IMR-90 (cell line): Measurements from ENCODE around the gene DHH. TPM values are rescaled to one million over a fixed set of nuclear protein-coding genes. Genes with fewer than 3 reads are reported as not detected.

Experiments used
- ATAC-seq: fragments of 200-7000 bp; cut with Tn5 transposase; 2 replicates; pipeline ENCODE4 v1.9.1; 2020; ENCODE audit warnings: low read depth, mild to moderate bottlenecking, moderate library complexity
- BruUV-seq: library from RNA; stranded (reverse); fragments of 400-500 nt; replicated peaks from 2 replicates; lab custom pipeline; 2021; lab: Mats Ljungman, UMichigan
- CTCF ChIA-PET: fragments of 300-600 bp; formaldehyde crosslinking; extraction: SDS; loops from one replicate; lab custom pipeline; 2021; ENCODE audit warnings: antibody characterized with exemption; lab: Yijun Ruan, JAX
- POLR2A ChIA-PET: fragments of 300-600 bp; sonication (Branson Sonifier 250); formaldehyde crosslinking; loops from one replicate; lab custom pipeline; 2022; ENCODE audit warnings: antibody characterized with exemption; ENCODE audit not compliant: unreplicated experiment; lab: Charles Lee
- DNase-seq: peaks from one replicate; pipeline ENCODE4 v3.0.0; 2013
- H2AFZ ChIP-seq: replicated peaks from 2 replicates; pipeline ENCODE3; 2013; ENCODE audit warnings: low read length, mild to moderate bottlenecking; ENCODE audit not compliant: poor library complexity
- H2AK5ac ChIP-seq: 2 replicates; pipeline ENCODE4 v1.6.1; 2013; ENCODE audit warnings: low read depth, low read length, inconsistent platforms
- H2AK9ac ChIP-seq: replicated peaks from 2 replicates; pipeline ENCODE3; 2013; ENCODE audit warnings: mild to moderate bottlenecking, low read depth, low read length, moderate library complexity; ENCODE audit not compliant: poor library complexity
- H2BK120ac ChIP-seq: 2 replicates; pipeline ENCODE4 v1.6.1; 2013; ENCODE audit warnings: low read depth, low read length, inconsistent platforms
- H2BK15ac ChIP-seq: 3 replicates; pipeline ENCODE4 v1.6.1; 2013; ENCODE audit warnings: low read depth, low read length, inconsistent platforms
- H2BK20ac ChIP-seq: 2 replicates; pipeline ENCODE4 v1.6.1; 2013; ENCODE audit warnings: low read depth, mild to moderate bottlenecking, inconsistent platforms, low read length, moderate library complexity
- H2BK5ac ChIP-seq: 2 replicates; pipeline ENCODE4 v1.6.1; 2013; ENCODE audit warnings: mild to moderate bottlenecking, low read depth, low read length, inconsistent platforms; ENCODE audit not compliant: poor library complexity, severe bottlenecking
- H3K14ac ChIP-seq: replicated peaks from 2 replicates; pipeline ENCODE4 v1.6.1; 2013; ENCODE audit warnings: low read depth, low read length, inconsistent platforms
- H3K18ac ChIP-seq: 2 replicates; pipeline ENCODE4 v1.6.1; 2013; ENCODE audit warnings: low read depth, low read length, control low read depth
- H3K23ac ChIP-seq: 2 replicates; pipeline ENCODE4 v1.6.1; 2013; ENCODE audit warnings: low read depth, low read length, inconsistent platforms
- H3K27ac ChIP-seq: 2 replicates; pipeline ENCODE4 v1.5.1; 2013; ENCODE audit warnings: mild to moderate bottlenecking, control low read depth, low read length; ENCODE audit not compliant: insufficient read depth
- H3K27me3 ChIP-seq: 2 replicates; pipeline ENCODE4 v1.6.1; 2013; ENCODE audit warnings: low read length; ENCODE audit not compliant: control insufficient read depth, insufficient read depth
- H3K36me3 ChIP-seq: 2 replicates; pipeline ENCODE4 v1.6.1; 2013; ENCODE audit warnings: low read length, mixed read lengths; ENCODE audit not compliant: control insufficient read depth, insufficient read depth
- H3K4ac ChIP-seq: 2 replicates; pipeline ENCODE4 v1.6.1; 2013; ENCODE audit warnings: low read depth, low read length, inconsistent platforms
- H3K4me1 ChIP-seq: 2 replicates; pipeline ENCODE4 v1.6.1; 2013; ENCODE audit warnings: low read length, mixed read lengths; ENCODE audit not compliant: control insufficient read depth, insufficient read depth
- H3K4me2 ChIP-seq: 2 replicates; pipeline ENCODE4 v1.6.1; 2013; ENCODE audit warnings: low read depth, mild to moderate bottlenecking, control low read depth, low read length, moderate library complexity
- H3K4me3 ChIP-seq: 2 replicates; pipeline ENCODE4 v1.5.1; 2013; ENCODE audit warnings: low read depth, mild to moderate bottlenecking, control low read depth, low read length, moderate library complexity; ENCODE audit not compliant: insufficient read depth
- H3K56ac ChIP-seq: 2 replicates; pipeline ENCODE4 v1.6.1; 2013; ENCODE audit warnings: low read length, inconsistent platforms; ENCODE audit not compliant: insufficient read depth; ENCODE audit errors: extremely low read depth
- H3K79me1 ChIP-seq, 2 experiments: 2 replicates each; pipeline ENCODE4 v1.6.1; 2013; ENCODE audit warnings: low read length in 2 of 2, inconsistent platforms in 1 of 2, low read depth in 1 of 2
- H3K9ac ChIP-seq: 2 replicates; pipeline ENCODE4 v1.6.1; 2013; ENCODE audit warnings: low read depth, low read length, control low read depth
- H3K9me1 ChIP-seq: 2 replicates; pipeline ENCODE4 v1.6.1; 2013; ENCODE audit warnings: low read length, inconsistent platforms; ENCODE audit not compliant: insufficient read depth
- H3K9me3 ChIP-seq: 2 replicates; pipeline ENCODE4 v1.6.1; 2013; ENCODE audit warnings: low read length; ENCODE audit not compliant: control insufficient read depth, insufficient read depth
- H4K20me1 ChIP-seq: 2 replicates; pipeline ENCODE4 v1.6.1; 2013; ENCODE audit warnings: low read length, inconsistent platforms; ENCODE audit not compliant: insufficient read depth
- H4K5ac ChIP-seq: 2 replicates; pipeline ENCODE4 v1.6.1; 2013; ENCODE audit warnings: mild to moderate bottlenecking, low read depth, low read length, control low read depth
- H4K8ac ChIP-seq, 2 experiments: 2 replicates each; pipeline ENCODE4 v1.6.1; 2013; ENCODE audit warnings: low read depth in 2 of 2, low read length in 2 of 2, control low read depth in 1 of 2, inconsistent platforms in 1 of 2
- H4K91ac ChIP-seq: 2 replicates; pipeline ENCODE4 v1.6.1; 2013; ENCODE audit warnings: low read depth, low read length, inconsistent platforms; ENCODE audit not compliant: insufficient read depth
- BHLHE40 ChIP-seq: fragments of 150-350 bp; IDR thresholded peaks from 2 replicates; pipeline ENCODE4 v1.6.1; 2016; ENCODE audit warnings: mild to moderate bottlenecking, low read depth, low read length
- CEBPB ChIP-seq: IDR thresholded peaks from 2 replicates; pipeline ENCODE4 v1.6.1; 2012; ENCODE audit warnings: low read depth, low read length, improper control_type of control experiment
- CHD1 ChIP-seq: IDR thresholded peaks from 2 replicates; pipeline ENCODE4 v1.6.1; 2012; ENCODE audit warnings: low read depth, low read length, improper control_type of control experiment
- CTCF ChIP-seq: conservative IDR thresholded peaks from 2 replicates; pipeline ENCODE4 v1.5.1; 2012; ENCODE audit warnings: mild to moderate bottlenecking, low read depth, low read length, improper control_type of control experiment
- FOS ChIP-seq: fragments of 150-350 bp; IDR thresholded peaks from 2 replicates; pipeline ENCODE4 v1.6.1; 2016; ENCODE audit warnings: low read depth, low read length
- MAZ ChIP-seq: IDR thresholded peaks from 2 replicates; pipeline ENCODE4 v1.6.1; 2012; ENCODE audit warnings: low read depth, mild to moderate bottlenecking, low read length, improper control_type of control experiment, moderate library complexity, borderline replicate concordance
- WGBS, 2 experiments: methylation state at CpG; one replicate each; pipeline versions ENCODE4 v1.1.5 to v1.1.7; 2013; ENCODE audit warnings: missing lambda C conversion rate in 2 of 2; ENCODE audit not compliant: insufficient read length in 1 of 2; ENCODE audit errors: extremely low coverage in 2 of 2; 5-methylcytosine and 5-hydroxymethylcytosine counted together
- dilution Hi-C: fragments of 300-500 bp; cut with HindIII; formaldehyde crosslinking; loops from one replicate; pipeline ENCODE4 v1.14.3; 2018; ENCODE audit warnings: low sequenced_read_pairs; ENCODE audit not compliant: unreplicated experiment
- in situ Hi-C: fragments of 300-500 bp; cut with MboI; formaldehyde crosslinking; loops from 3 replicates; pipeline ENCODE4 v1.14.3; 2019; ENCODE audit warnings: low sequenced_read_pairs, inconsistent platforms, mixed read lengths
- intact Hi-C: fragments of 100-400 bp; cut with micrococcal nuclease; formaldehyde crosslinking; loops from 2 replicates; pipeline ENCODE4 v1.10.0; 2022
- polyA plus RNA-seq, 3 experiments: library from polyadenylated mRNA; depleted of rRNA; stranded (reverse); fragments of >200 nt; gene quantifications; 2 replicates each; pipeline ENCODE4 v1.2.3, GENCODE V29; 2012; ENCODE audit warnings: low replicate concordance in 1 of 3
- total RNA-seq: library from RNA; depleted of rRNA; stranded (reverse); fragments of >200 nt; gene quantifications from 2 replicates; pipeline ENCODE4 v1.2.3, GENCODE V29; 2012
- TF ChIP-seq, protein P1 (sequence below): fragments of 150-350 bp; IDR thresholded peaks from 2 replicates; pipeline ENCODE4 v1.6.1; 2016; ENCODE audit warnings: low read depth, mild to moderate bottlenecking, low read length, moderate library complexity, borderline replicate concordance

DHH gene
- total and polyA plus RNA-seq, 2 of the 4 experiments (the other 2 are of a cell fraction), result under 0.01 to 0.07 TPM

GRCh38 chr12:49059299-49060171, 35.1 kb downstream of the DHH start:
- H2BK120ac ChIP-seq, result no peak overlapping the region
- H2BK5ac ChIP-seq, result peak overlapping the region; percentile 98
- H3K23ac ChIP-seq, result peak overlapping the region; percentile 81
- H4K8ac ChIP-seq, result peak overlapping the region in 1 of 2 experiments; percentile 96; a peak in 3 of 4 replicates
- 0 out of 2 replicates have a peak overlapping the region, but pooled peaks have one; percentile 7 for H4K5ac ChIP-seq
- peak overlapping the region; percentile 83 for H2AK5ac ChIP-seq
- peak overlapping the region; percentile 99 for H3K14ac ChIP-seq
- H3K27me3 ChIP-seq, result no peaks in the 10 kb centered on the region
- H2AFZ ChIP-seq, result peak overlapping the region; percentile 100
- H3K4me1 ChIP-seq, result peaks cover 7% of the 10 kb centered on the region
- peak overlapping the region; percentile 77 for H4K91ac ChIP-seq
- peak overlapping the region; percentile 98 for H2AK9ac ChIP-seq
- dilution Hi-C loops (no loop called here), in situ Hi-C loops (loop anchor here (5.0 kb wide), 1 partner anchor 178 kb away; no protein-coding TSS in a partner anchor), intact Hi-C loops (no loop called here)
- POLR2A ChIA-PET, result interaction anchor here (1.1 kb wide), 1 partner anchor 71 kb away, joined by 4 read pairs; the partner anchor contains the start of gene TUBA1B
- no TSS peak for BruUV-seq
- peak overlapping the region; percentile 94 for H3K9ac ChIP-seq
- no peak overlapping the region for H2BK20ac ChIP-seq
- H3K4me2 ChIP-seq, result peak overlapping the region; percentile 97
- ATAC-seq (peak; percentile 2), DNase-seq (no peak)
- peaks cover 24% of the 10 kb centered on the region for H3K9me1 ChIP-seq
- H4K20me1 ChIP-seq, result peaks cover 49% of the 10 kb centered on the region
- peak overlapping the region; percentile 94 for H3K4ac ChIP-seq
- CTCF ChIA-PET, result no interaction called here
- H3K18ac ChIP-seq, result no peak overlapping the region
- 4% methylated on average over 16 of the region's 70 CpGs; no CpG with 5 or more reads in 1 of the 2 experiments for WGBS, 2 experiments
- peak overlapping the region; percentile 81 for H3K56ac ChIP-seq
- peak overlapping the region; percentile 98 for H3K27ac ChIP-seq
- no peak overlapping the region for H2BK15ac ChIP-seq
- peaks cover 15 to 59% of the 10 kb centered on the region in 2 experiments; a peak in 3 of 4 replicates for H3K79me1 ChIP-seq
- no peak for TF ChIP-seq CTCF
- no peak for TF ChIP-seq BHLHE40
- no peak for TF ChIP-seq CHD1
- no peak for TF ChIP-seq FOS
- TF ChIP-seq CEBPB, result no peak
- TF ChIP-seq, protein P1, sequence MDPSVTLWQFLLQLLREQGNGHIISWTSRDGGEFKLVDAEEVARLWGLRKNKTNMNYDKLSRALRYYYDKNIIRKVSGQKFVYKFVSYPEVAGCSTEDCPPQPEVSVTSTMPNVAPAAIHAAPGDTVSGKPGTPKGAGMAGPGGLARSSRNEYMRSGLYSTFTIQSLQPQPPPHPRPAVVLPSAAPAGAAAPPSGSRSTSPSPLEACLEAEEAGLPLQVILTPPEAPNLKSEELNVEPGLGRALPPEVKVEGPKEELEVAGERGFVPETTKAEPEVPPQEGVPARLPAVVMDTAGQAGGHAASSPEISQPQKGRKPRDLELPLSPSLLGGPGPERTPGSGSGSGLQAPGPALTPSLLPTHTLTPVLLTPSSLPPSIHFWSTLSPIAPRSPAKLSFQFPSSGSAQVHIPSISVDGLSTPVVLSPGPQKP, result no peak
- TF ChIP-seq MAZ, result no peak
- H3K9me3 ChIP-seq, result no peaks in the 10 kb centered on the region
- peaks cover 6% of the 10 kb centered on the region for H3K36me3 ChIP-seq
- H3K4me3 ChIP-seq, result peak overlapping the region; percentile 81
